DMS53 (cell line): ENCODE data around the gene ACVR1B.

Experiments
- DNase-seq: peaks from one replicate; lab custom pipeline; 2025; lab: John Stamatoyannopoulos, UW

Gene ACVR1B

GRCh38 chr12:52005218-52005902, 53.9 kb downstream of the ACVR1B start:
- no peak for DNase-seq

GRCh38 chr12:52005903-52006703, 54.6 kb downstream of the ACVR1B start:
- DNase-seq = peak; percentile 60

- peak; percentile 82 for DNase-seq
Observed at GRCh38 chr12:52006726-52007157, 55.2 kb downstream of the ACVR1B start, which contains the start of gene TAMALIN. Gene TAMALIN (plus strand): TSS chr12:52006946. CDS start chr12:52007020, 74 bp downstream.

GRCh38 chr12:52007158-52007921, 55.8 kb downstream of the ACVR1B start:
- peak; percentile 58 for DNase-seq

GRCh38 chr12:52007982-52008510, 56.5 kb downstream of the ACVR1B start:
- DNase-seq = no peak

- no peak for DNase-seq
Observed at GRCh38 chr12:52009081-52009751, 57.7 kb downstream of the ACVR1B start.

GRCh38 chr12:52010152-52010622, 58.7 kb downstream of the ACVR1B start:
- no peak for DNase-seq

- DNase-seq = no peak
Observed at GRCh38 chr12:52010692-52011601, 59.4 kb downstream of the ACVR1B start.

GRCh38 chr12:52011602-52012214, 60.2 kb downstream of the ACVR1B start:
- DNase-seq = no peak

- DNase-seq = no peak
Observed at GRCh38 chr12:52013626-52014310, 62.3 kb downstream of the ACVR1B start.

- no peak for DNase-seq
Observed at GRCh38 chr12:52014567-52015530, 63.4 kb downstream of the ACVR1B start.

- no peak for DNase-seq
Observed at GRCh38 chr12:52015532-52016041, 64.1 kb downstream of the ACVR1B start.

GRCh38 chr12:52018433-52019112, 67.1 kb downstream of the ACVR1B start:
- DNase-seq = peak; percentile 88

GRCh38 chr12:52019113-52019770, 67.7 kb downstream of the ACVR1B start:
- DNase-seq = peak; percentile 83

- DNase-seq = peak; percentile 78
Observed at GRCh38 chr12:52020539-52021336, 69.2 kb downstream of the ACVR1B start.

GRCh38 chr12:52022841-52023181, 71.3 kb downstream of the ACVR1B start:
- peak; percentile 84 for DNase-seq
